Ishikawa (cell line): Measurements from ENCODE around the gene FMNL2.

Source experiments
- CEBPB ChIP-seq: IDR thresholded peaks from 2 replicates; pipeline ENCODE4 v1.6.1; 2012
- EP300 ChIP-seq: IDR thresholded peaks from 2 replicates; pipeline ENCODE4 v1.6.1; 2012; ENCODE audit warnings: borderline replicate concordance
- FOXM1 ChIP-seq: IDR thresholded peaks from 2 replicates; pipeline ENCODE4 v1.6.1; 2012; ENCODE audit warnings: low read depth, borderline replicate concordance
- REST ChIP-seq: IDR thresholded peaks from 2 replicates; pipeline ENCODE4 v1.6.1; 2012; ENCODE audit warnings: low read depth, mild to moderate bottlenecking
- USF1 ChIP-seq: IDR thresholded peaks from 2 replicates; pipeline ENCODE4 v1.6.1; 2012

GRCh38 chr2:152449578-152449977 lies 114.6 kb downstream of the FMNL2 start:
- no peak for TF ChIP-seq FOXM1
- TF ChIP-seq USF1 = no peak
- TF ChIP-seq EP300 = no peak
- no peak for TF ChIP-seq REST
- no peak for TF ChIP-seq CEBPB
